ENCODE data around the gene JAG1.

Gene JAG1

GRCh38 chr20:10699941-10700340, 26.1 kb upstream of the JAG1 start:
- DNase-seq (ENCODE audit: low read depth in 2 of 2) = no peak

DNA sequence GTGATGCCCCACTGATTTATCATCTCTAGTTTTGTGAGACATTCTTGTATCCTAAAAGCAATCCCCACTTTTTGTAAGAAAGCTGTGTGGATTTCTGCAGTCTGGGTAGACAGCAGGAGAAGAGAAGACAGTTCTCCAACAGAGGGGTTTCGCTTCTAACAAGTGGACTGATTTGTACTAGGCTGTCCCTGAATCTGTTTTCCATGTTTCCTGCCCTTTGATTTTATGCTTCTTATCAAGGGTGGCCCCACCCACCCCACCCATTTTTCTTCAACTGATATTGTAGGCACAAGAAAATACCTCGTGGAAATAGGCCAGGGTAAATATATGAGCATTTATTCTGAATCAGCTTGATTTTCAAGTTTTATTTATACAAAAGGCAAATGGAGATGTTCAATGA, 25.7 kb upstream of the JAG1 start:
- no peak for DNase-seq (ENCODE audit: low read depth in 2 of 2)

GRCh38 chr20:10696650-10697049, 22.9 kb upstream of the JAG1 start:
- no peak for DNase-seq (ENCODE audit: low read depth in 2 of 2)

DNA sequence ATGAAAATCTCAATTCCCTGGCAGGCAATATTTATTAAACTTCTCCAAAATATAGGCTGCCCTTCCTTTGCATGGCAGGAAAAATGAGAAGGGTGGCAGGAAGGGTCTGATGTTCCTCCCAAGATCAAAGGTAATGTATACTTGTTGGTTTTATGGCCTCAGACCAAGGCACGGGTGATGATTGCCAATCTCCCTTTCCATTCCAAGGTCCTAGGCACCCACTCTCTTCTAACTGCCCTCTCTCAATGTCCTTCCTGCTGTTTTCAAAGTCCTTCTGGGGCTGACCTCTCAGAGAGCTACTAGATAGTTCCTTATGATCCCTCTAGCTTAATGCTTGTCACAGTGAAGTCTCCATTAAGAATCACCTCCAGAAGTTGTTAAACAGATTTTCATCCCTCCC, 15.6 kb upstream of the JAG1 start:
- no peak for DNase-seq (ENCODE audit: low read depth in 2 of 2)

- DNase-seq (ENCODE audit: low read depth in 2 of 2) = no peak
Measured at GRCh38 chr20:10687895-10688294, 14.1 kb upstream of the JAG1 start.

DNA sequence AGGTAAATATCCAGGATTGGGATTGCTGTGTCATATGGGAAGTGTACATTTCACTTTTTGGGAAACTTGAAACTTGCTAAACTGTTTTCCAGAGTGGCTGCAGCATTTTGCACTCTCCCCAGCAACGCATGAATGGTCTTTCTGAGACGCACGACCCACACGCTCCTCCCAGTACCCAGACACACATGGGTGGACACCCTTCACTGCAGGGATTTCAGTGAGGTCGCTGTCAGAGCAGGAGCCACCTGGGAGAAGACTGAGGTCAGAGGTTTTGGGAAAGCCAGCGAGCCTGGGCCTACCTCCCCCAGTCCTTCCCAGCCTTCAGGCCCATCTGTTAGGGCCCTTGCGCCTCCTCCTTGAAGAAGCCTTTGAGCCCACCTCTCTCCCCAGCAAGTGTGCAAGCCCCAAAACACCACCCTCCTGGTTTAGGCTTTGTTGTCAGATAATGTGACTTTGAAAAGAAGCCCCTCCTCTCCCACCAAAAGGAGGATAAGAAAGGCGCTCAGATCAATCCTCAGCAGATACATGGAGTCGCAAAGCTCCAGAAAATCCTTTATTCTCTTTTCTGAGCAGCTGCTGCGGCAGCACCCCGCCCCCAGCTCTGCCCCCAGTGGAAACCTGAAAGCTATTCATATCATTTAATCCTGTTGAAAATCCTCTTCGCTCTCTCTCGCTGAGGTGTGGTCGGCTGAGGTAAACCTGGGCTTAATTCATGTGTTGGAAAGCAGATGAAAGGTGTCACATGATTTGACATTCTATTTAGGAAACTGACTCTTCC, 12.7 kb upstream of the JAG1 start:
- DNase-seq (ENCODE audit: low read depth in 2 of 2) = no peak

GRCh38 chr20:10683537-10683936, 9.7 kb upstream of the JAG1 start:
- no peak for DNase-seq (ENCODE audit: low read depth in 2 of 2)

DNA sequence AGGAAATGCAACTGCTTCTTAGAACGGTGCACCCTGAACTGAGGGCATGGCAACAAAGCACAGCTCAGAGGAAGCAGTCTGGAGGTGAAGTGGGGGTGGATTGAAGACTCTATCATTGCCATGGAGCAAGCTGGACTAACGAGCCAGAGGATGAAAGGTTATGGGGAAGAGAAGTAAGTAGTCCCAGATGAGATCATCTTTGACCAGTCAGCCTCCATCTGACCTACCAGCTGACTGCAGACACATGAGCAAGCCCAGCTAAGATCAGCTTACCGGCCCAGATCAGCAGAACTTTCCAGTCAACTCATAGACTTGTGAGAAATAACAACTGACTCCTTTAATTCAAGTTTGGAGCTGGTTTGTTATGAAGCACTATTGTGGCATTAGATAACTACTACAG, 9.1 kb upstream of the JAG1 start:
- DNase-seq (ENCODE audit: low read depth in 2 of 2) = no peak

DNA sequence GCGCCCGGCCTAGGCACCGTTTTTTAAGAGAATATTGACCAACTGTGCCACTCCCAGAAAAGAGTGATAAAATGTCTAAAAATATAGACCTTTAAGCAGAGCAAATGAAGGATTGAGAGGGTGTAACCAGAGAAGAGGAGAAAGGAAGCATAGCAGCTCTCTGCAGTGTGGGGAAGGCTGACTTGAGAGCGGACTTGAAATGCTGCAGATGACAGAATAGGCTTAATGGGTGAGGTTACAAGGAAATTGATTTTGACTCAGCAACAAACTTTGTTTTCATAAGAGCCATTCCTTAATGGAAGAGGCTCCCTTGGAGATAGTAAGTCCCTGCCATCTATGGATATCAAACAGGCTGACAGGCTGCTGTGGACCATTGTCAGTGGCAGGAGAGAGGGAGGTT, 7.7 kb upstream of the JAG1 start:
- no peak for DNase-seq (ENCODE audit: low read depth in 2 of 2)

DNA sequence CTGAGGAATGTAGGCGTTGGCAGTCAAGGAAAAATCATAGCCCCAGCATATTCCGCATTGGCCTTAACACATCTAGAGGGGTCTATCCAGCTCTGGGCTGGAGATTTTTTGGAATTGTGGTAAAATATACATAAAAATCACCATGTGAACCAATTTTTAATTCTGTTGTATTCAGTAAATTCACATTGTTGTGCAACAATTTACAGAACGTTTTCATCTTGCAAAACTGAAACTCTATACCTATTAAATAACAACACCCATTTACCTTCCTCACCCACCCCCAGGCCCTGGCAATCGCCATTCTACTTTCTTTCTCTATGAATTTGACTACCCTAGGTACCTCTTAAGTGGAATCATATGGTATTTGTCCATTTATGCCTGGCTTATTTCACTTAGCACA, 6.8 kb upstream of the JAG1 start:
- no peak for DNase-seq (ENCODE audit: low read depth in 2 of 2)

DNA sequence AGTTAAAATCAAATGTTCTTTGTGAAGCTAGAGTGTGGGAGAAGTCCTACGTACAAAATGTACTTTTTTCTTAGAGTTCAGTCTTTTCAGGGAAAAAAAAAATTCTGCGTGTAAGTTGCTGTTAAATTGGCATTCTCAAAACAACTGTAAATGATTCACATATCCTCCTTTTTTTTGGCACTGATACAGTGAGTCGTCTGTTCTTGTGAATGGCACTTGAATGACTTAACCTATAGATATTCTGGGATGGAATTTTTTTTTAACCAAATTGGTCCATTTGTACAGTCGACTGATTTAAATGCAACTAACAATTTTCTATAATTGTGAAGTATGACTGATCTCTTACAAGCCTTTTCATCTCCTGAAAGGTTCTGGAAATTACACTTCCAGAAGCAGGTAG, 5.5 kb upstream of the JAG1 start:
- no peak for DNase-seq (ENCODE audit: low read depth in 2 of 2)

DNA sequence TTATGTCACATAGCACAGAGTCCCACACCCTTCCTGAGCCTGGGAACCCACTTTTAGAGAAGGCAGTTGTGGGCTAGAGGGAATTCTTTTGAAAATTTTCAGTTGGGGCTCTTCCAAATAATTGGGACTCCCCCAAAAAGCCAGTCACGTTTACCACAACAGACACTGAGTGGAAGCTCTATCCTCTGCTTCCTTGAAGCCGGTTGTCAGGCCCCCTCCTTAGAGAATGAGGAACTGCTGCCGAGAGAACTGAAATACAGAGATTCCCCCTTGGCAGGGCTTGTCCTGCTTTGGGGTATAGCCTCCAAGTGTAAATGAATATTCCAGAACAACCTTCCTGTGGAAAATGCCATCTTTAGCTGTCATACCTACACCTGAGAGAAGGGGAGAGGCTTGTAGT, 2.7 kb upstream of the JAG1 start:
- no peak for DNase-seq (ENCODE audit: low read depth in 2 of 2)

DNA sequence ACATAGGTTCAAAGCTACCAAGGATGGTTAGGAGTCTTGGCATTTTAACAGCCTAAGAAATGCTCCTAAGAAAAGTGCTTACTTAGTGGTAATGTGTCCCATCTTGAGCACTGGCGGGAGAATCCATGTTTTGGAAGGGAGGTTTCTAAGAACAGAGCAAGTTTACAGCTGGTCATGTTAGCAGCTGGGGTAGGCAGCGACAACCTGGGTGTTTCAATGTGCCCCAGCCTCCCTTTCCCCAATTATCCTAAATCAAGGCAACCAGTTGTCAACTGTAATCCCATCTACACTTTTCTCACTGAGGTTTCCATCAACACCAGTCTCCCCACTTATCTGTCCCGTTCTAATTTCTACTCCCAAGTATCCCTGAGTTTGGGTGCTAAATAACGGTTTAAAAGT, 1.6 kb upstream of the JAG1 start:
- no peak for DNase-seq (ENCODE audit: low read depth in 2 of 2)

- DNase-seq (ENCODE audit: low read depth in 2 of 2) = peak in 1 of 2 donors; percentile 15
Measured at GRCh38 chr20:10674684-10675449, 1.1 kb upstream of the JAG1 start.

DNA sequence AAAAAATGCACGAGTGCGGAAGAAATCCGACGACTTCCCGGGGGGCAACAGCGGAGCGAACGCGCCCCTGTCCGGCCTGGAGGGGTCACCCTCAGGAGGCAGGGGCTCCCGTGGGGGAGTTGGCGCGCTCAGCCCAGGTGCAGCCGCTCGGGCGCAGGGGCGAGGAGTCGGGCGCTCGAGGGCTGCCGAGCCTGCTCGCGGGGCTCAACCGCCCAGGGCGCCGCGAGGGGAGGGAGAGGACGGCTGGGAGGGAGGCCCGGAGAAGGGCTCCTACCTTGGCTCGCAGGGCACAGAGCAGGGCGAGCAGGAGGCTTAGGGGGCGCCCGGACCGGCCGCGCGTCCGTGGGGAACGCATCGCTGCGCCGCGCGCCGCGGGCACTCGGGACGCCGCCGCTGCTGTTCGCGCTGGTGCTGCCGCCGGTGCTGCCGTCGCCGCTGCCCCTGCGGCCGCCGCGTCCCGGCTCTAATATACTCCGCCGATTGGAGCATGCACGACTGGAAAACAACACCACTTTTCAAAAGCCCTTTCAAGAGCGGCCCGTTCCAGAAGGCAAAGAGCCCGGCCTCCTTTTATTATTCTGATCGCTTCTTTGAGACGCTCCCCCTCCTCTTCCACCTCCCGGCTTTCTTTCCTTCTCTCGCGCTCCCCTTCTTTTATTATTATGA, 490 bp downstream of the JAG1 start:
- peak in 1 of 2 donors; percentile 7 for DNase-seq (ENCODE audit: low read depth in 2 of 2)

GRCh38 chr20:10672624-10673127, 1.1 kb downstream of the JAG1 start:
- peak in 1 of 2 donors; percentile 14 for DNase-seq (ENCODE audit: low read depth in 2 of 2)

DNA sequence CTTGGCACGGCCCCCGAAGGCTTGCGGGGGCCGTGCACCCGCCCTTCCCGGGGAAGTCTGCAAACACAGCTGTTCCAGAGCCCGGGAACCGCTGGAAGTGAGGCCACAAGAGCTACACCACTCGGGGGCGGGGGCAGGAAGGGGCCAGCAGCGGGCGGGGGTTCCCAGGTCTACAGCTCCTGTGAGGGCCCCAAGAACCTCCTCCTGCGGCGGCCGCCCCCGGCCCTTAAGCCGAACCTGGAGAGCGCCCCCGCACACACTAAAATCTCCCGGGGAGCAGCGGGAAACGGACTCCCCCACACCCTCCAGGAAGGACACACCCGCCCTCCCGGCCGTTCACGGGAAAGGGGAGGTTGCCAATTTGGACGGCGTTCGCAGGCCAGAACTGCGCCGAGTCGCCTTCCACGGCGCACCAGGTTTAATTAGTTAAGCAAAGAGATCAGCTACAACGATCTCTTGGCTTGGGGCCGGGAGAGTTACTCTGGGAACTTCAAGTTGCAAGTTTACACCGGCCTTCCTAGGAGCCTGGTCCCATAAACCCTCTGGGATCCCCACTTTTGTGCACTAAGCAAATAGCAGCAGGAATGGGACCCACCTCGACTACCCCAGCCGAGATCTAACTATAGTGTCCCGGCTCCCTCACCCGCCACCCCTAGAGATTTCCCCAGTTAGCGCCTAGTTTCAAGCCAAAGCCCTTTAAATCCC, 1.7 kb downstream of the JAG1 start:
- DNase-seq (ENCODE audit: low read depth in 2 of 2) = peak in 1 of 2 donors; percentile 1

GRCh38 chr20:10671221-10671918, 2.4 kb downstream of the JAG1 start:
- no peak for DNase-seq (ENCODE audit: low read depth in 2 of 2)

- no peak for DNase-seq (ENCODE audit: low read depth in 2 of 2)
Measured at GRCh38 chr20:10670501-10671220, 3.1 kb downstream of the JAG1 start.

DNA sequence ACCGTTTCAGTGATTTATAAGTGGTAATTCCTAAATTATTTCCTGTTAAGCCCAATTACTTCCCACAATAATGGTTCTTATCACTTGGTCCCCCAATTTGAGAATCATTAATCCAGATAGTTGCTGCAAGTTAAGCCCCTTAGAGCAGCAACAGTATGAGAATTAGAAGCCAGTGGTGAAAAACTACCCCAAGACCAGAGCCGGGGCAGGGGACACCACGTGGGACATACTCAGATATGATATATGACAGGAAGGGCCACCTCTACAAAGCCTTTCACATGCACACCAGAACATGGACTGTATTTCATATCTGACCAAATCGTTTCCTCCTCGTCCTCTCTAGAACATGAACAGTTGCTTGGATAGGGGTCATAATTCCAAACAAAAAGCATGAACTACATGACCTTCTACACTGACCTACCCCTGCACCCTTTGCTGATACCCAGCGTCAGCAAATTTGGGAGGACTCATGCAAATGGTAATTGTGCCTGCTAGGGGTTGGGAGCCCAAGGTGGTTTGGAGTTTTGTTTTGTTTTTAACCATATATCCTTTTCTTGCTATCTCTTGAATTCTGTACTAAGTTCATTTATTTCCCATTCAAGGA, 3.9 kb downstream of the JAG1 start:
- DNase-seq (ENCODE audit: low read depth in 2 of 2) = no peak
